HG03159 (cell line): Measurements from ENCODE around the gene S100B.
"Not testable (repeated sequence)": the region's sequence is repeated elsewhere in the genome, so short reads cannot be mapped to it uniquely, and the experiment has no call there.

Experiments
- ATAC-seq: cut with Tn5 transposase; IDR thresholded peaks from one replicate; pipeline ENCODE4 v1.9.1; 2021; ENCODE audit warnings: mild to moderate bottlenecking, moderate library complexity; ENCODE audit not compliant: unreplicated experiment

S100B gene

GRCh38 chr21:46604975-46605766 is at the start of gene S100B:
S100B (minus strand) TSS chr21:46605082; CDS start chr21:46602415, 2,667 bp downstream.
- ATAC-seq = no peak

GRCh38 chr21:46651121-46651520 is 46.2 kb upstream of the S100B start:
- ATAC-seq = no peak

- no peak for ATAC-seq
These were observed 45.7 kb upstream of the S100B start for GRCh38 chr21:46650476-46651098.

GRCh38 chr21:46649356-46649755 is 44.5 kb upstream of the S100B start:
- ATAC-seq = no peak

- ATAC-seq = no peak
These were observed 43.7 kb upstream of the S100B start for GRCh38 chr21:46648539-46648938.

- ATAC-seq = no peak
These were observed 41.8 kb upstream of the S100B start for GRCh38 chr21:46646541-46647154.

- no peak for ATAC-seq
These were observed 41.0 kb upstream of the S100B start for GRCh38 chr21:46645840-46646239.

GRCh38 chr21:46643379-46644177 is 38.7 kb upstream of the S100B start:
- no peak for ATAC-seq

- no peak for ATAC-seq
These were observed 36.8 kb upstream of the S100B start for GRCh38 chr21:46641656-46642055.

- no peak for ATAC-seq
These were observed 34.9 kb upstream of the S100B start for GRCh38 chr21:46639489-46640386.

GRCh38 chr21:46637952-46638746 is 33.3 kb upstream of the S100B start:
- ATAC-seq = no peak

- no peak for ATAC-seq
These were observed 31.8 kb upstream of the S100B start for GRCh38 chr21:46636550-46637285.

GRCh38 chr21:46636181-46636512 is 31.3 kb upstream of the S100B start:
- ATAC-seq = no peak

- peak; percentile 90 for ATAC-seq
These were observed 30.7 kb upstream of the S100B start, which contains the start of gene PRMT2 for GRCh38 chr21:46635324-46636180. PRMT2 (plus strand) TSS chr21:46635674; CDS start chr21:46636952, 1,278 bp downstream.

- peak; percentile 16 for ATAC-seq
These were observed 30.1 kb upstream of the S100B start for GRCh38 chr21:46634966-46635323.

GRCh38 chr21:46634427-46634826 is 29.5 kb upstream of the S100B start:
- no peak for ATAC-seq

- no peak for ATAC-seq
These were observed 28.7 kb upstream of the S100B start for GRCh38 chr21:46633566-46633965.

GRCh38 chr21:46630915-46631314 is 26.0 kb upstream of the S100B start:
- not testable (repeated sequence) for ATAC-seq
